Measurements from ENCODE around the gene ADAMTSL1. TPM values are rescaled to one million over a fixed set of nuclear protein-coding genes. Genes with fewer than 3 reads are reported as not detected.

Gene ADAMTSL1
- total RNA-seq, 1 donor from 2014 or later, result not detected

DNA sequence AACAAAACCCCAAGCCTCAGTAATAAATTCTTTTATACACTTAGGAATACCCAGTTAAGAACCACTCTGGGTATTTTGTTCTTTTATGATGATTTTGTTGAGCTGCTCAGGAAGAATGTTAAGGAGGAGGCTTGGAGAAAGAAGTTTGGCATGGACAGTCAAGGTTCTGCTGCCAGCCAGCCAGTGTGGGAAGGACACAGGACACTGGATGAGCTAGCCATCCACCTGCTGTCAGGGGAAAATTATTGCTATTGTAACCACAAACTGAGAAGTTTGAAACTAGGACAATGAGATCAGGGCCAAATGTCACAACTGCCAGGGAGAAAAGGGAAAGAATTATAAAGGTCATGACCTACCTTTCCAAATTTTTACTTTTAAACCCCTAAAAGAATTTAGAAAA is 25.9 kb upstream of the ADAMTSL1 start:
- Mint-ChIP-seq H3K4me3 (ENCODE audit: low read depth) (no peak overlapping the region), H3K9me3 (no peaks in the 10 kb centered on the region), H3K36me3 (ENCODE audit: low read depth) (no peaks in the 10 kb centered on the region), H3K4me1 (ENCODE audit: low read depth) (no peaks in the 10 kb centered on the region), H3K27me3 (ENCODE audit: low read depth) (no peaks in the 10 kb centered on the region), H3K27ac (no peak overlapping the region)
- intact Hi-C loops (cut with micrococcal nuclease), result loop anchor here (5.0 to 10.0 kb wide), 2 partner anchors 579 to 1007 kb away; no protein-coding TSS in a partner anchor
- DNase-seq (ENCODE audit: low spot score), result no peak

DNA sequence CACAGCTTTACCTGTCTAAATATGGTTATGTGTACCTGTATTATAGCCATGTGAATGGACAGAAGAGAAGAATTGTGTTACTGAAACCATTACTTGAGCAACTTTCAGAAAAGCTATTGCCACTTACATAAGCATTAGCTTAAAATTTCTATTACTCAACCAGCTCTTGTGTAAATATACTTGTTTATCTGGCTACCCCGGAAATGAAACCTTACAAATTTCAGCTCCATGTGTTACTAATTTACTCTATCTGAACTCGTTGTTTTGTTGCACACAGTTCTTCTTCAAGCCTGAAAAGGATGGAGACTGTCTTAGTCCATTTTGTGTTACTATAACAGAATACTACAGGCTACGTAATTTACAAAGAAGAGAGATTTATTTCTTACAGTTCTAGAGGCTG is 22.5 kb upstream of the ADAMTSL1 start:
- Mint-ChIP-seq H3K36me3 (ENCODE audit: low read depth) (no peaks in the 10 kb centered on the region), H3K9me3 (no peaks in the 10 kb centered on the region), H3K27ac (no peak overlapping the region), H3K4me1 (ENCODE audit: low read depth) (no peaks in the 10 kb centered on the region), H3K27me3 (ENCODE audit: low read depth) (no peaks in the 10 kb centered on the region), H3K4me3 (ENCODE audit: low read depth) (no peak overlapping the region)
- DNase-seq (ENCODE audit: low spot score), result no peak
- intact Hi-C loops (cut with micrococcal nuclease), result no loop called here

DNA sequence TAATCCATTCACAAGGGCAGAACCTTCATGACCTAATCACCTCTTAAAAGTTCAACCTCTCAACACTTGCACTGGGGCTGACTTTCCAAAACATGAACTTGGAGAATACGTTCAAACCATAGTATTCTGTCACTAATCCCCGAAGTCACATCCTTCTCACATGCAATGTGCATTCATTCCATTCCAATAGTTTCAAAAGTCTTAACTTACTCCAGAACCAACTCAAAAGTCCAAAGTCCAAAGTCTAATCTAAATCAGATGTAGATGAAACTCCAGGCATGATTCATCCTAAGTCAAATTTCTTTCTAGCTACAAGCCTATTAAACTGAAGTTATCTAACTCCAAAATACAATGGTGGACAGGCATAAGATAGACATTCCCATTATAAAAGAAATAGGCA is 21.7 kb upstream of the ADAMTSL1 start:
- Mint-ChIP-seq H3K27ac (no peak overlapping the region), H3K9me3 (no peaks in the 10 kb centered on the region), H3K4me1 (ENCODE audit: low read depth) (no peaks in the 10 kb centered on the region), H3K27me3 (ENCODE audit: low read depth) (no peaks in the 10 kb centered on the region), H3K36me3 (ENCODE audit: low read depth) (no peaks in the 10 kb centered on the region), H3K4me3 (ENCODE audit: low read depth) (no peak overlapping the region)
- intact Hi-C loops (cut with micrococcal nuclease), result no loop called here
- no peak for DNase-seq (ENCODE audit: low spot score)

GRCh38 chr9:18456624-18457237 is 17.2 kb upstream of the ADAMTSL1 start:
- no peaks in the 10 kb centered on the region for H3K9me3 Mint-ChIP-seq
- DNase-seq (ENCODE audit: low spot score), result no peak
- no peaks in the 10 kb centered on the region for H3K27me3 Mint-ChIP-seq (ENCODE audit: low read depth)
- H3K4me3 Mint-ChIP-seq (ENCODE audit: low read depth), result no peak overlapping the region
- intact Hi-C loops (cut with micrococcal nuclease), result no loop called here
- no peaks in the 10 kb centered on the region for H3K36me3 Mint-ChIP-seq (ENCODE audit: low read depth)
- H3K4me1 Mint-ChIP-seq (ENCODE audit: low read depth), result no peaks in the 10 kb centered on the region
- H3K27ac Mint-ChIP-seq, result no peak overlapping the region

GRCh38 chr9:18457510-18457909 is 16.4 kb upstream of the ADAMTSL1 start:
- Mint-ChIP-seq H3K9me3 (no peaks in the 10 kb centered on the region), H3K4me3 (ENCODE audit: low read depth) (no peak overlapping the region), H3K27me3 (ENCODE audit: low read depth) (no peaks in the 10 kb centered on the region), H3K27ac (no peak overlapping the region), H3K36me3 (ENCODE audit: low read depth) (no peaks in the 10 kb centered on the region), H3K4me1 (ENCODE audit: low read depth) (no peaks in the 10 kb centered on the region)
- DNase-seq (ENCODE audit: low spot score), result no peak
- intact Hi-C loops (cut with micrococcal nuclease), result no loop called here

DNA sequence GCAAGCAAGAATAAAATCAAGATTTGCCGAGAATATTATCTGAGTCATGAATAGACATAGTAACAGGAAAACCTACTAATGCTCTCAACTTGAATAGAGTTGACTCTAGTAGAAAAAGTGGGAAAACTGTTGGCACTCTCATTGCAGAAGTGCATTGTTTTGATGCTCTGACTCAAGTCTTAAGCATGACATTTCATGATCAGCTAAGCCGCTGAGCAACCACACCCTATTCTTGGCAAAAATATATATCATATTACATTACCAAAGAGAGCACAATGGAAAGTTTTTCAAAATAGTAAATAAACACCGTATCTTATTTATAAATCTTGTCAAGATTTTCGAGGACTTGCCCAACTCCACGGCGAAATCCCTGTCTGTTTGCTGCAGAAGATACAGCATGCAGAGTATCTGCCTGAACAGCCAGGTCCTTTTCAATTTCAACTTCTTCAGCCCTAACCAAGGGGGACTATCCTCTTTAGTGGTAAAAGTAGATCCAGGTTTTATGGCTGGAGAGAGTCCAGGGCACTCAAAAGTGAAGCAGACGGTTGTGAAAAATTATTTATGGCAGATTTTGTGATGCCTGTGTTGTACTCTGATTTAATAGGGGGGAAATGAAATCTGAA is 13.9 kb upstream of the ADAMTSL1 start:
- H3K9me3 Mint-ChIP-seq, result no peaks in the 10 kb centered on the region
- no peak for DNase-seq (ENCODE audit: low spot score)
- no peaks in the 10 kb centered on the region for H3K27me3 Mint-ChIP-seq (ENCODE audit: low read depth)
- intact Hi-C loops (cut with micrococcal nuclease), result no loop called here
- no peak overlapping the region for H3K27ac Mint-ChIP-seq
- no peaks in the 10 kb centered on the region for H3K36me3 Mint-ChIP-seq (ENCODE audit: low read depth)
- H3K4me3 Mint-ChIP-seq (ENCODE audit: low read depth), result no peak overlapping the region
- no peaks in the 10 kb centered on the region for H3K4me1 Mint-ChIP-seq (ENCODE audit: low read depth)

GRCh38 chr9:18461496-18461895 is 12.5 kb upstream of the ADAMTSL1 start:
- intact Hi-C loops (cut with micrococcal nuclease), result no loop called here
- DNase-seq (ENCODE audit: low spot score), result no peak
- no peaks in the 10 kb centered on the region for H3K27me3 Mint-ChIP-seq (ENCODE audit: low read depth)
- H3K4me1 Mint-ChIP-seq (ENCODE audit: low read depth), result no peaks in the 10 kb centered on the region
- no peak overlapping the region for H3K4me3 Mint-ChIP-seq (ENCODE audit: low read depth)
- no peaks in the 10 kb centered on the region for H3K36me3 Mint-ChIP-seq (ENCODE audit: low read depth)
- no peaks in the 10 kb centered on the region for H3K9me3 Mint-ChIP-seq
- no peak overlapping the region for H3K27ac Mint-ChIP-seq

GRCh38 chr9:18463991-18464390 is 10.0 kb upstream of the ADAMTSL1 start:
- no peak for DNase-seq (ENCODE audit: low spot score)
- Mint-ChIP-seq H3K27ac (no peak overlapping the region), H3K36me3 (ENCODE audit: low read depth) (no peaks in the 10 kb centered on the region), H3K4me1 (ENCODE audit: low read depth) (no peaks in the 10 kb centered on the region), H3K27me3 (ENCODE audit: low read depth) (no peaks in the 10 kb centered on the region), H3K9me3 (no peaks in the 10 kb centered on the region), H3K4me3 (ENCODE audit: low read depth) (no peak overlapping the region)
- intact Hi-C loops (cut with micrococcal nuclease), result no loop called here

GRCh38 chr9:18466101-18466500 is 7.9 kb upstream of the ADAMTSL1 start:
- no peak overlapping the region for H3K27ac Mint-ChIP-seq
- intact Hi-C loops (cut with micrococcal nuclease), result no loop called here
- no peaks in the 10 kb centered on the region for H3K9me3 Mint-ChIP-seq
- no peaks in the 10 kb centered on the region for H3K4me1 Mint-ChIP-seq (ENCODE audit: low read depth)
- DNase-seq (ENCODE audit: low spot score), result no peak
- H3K4me3 Mint-ChIP-seq (ENCODE audit: low read depth), result no peak overlapping the region
- no peaks in the 10 kb centered on the region for H3K27me3 Mint-ChIP-seq (ENCODE audit: low read depth)
- no peaks in the 10 kb centered on the region for H3K36me3 Mint-ChIP-seq (ENCODE audit: low read depth)

GRCh38 chr9:18467696-18468095 is 6.3 kb upstream of the ADAMTSL1 start:
- no peaks in the 10 kb centered on the region for H3K36me3 Mint-ChIP-seq (ENCODE audit: low read depth)
- no peak overlapping the region for H3K27ac Mint-ChIP-seq
- no peak for DNase-seq (ENCODE audit: low spot score)
- H3K4me3 Mint-ChIP-seq (ENCODE audit: low read depth), result no peak overlapping the region
- no peaks in the 10 kb centered on the region for H3K27me3 Mint-ChIP-seq (ENCODE audit: low read depth)
- H3K9me3 Mint-ChIP-seq, result no peaks in the 10 kb centered on the region
- no peaks in the 10 kb centered on the region for H3K4me1 Mint-ChIP-seq (ENCODE audit: low read depth)
- intact Hi-C loops (cut with micrococcal nuclease), result no loop called here

- Mint-ChIP-seq H3K36me3 (ENCODE audit: low read depth) (no peaks in the 10 kb centered on the region), H3K9me3 (no peaks in the 10 kb centered on the region), H3K27me3 (ENCODE audit: low read depth) (peaks cover 5% of the 10 kb centered on the region), H3K4me3 (ENCODE audit: low read depth) (no peak overlapping the region), H3K27ac (no peak overlapping the region), H3K4me1 (ENCODE audit: low read depth) (no peaks in the 10 kb centered on the region)
- DNase-seq (ENCODE audit: low spot score), result no peak
- intact Hi-C loops (cut with micrococcal nuclease), result no loop called here
These were observed 1.5 kb upstream of the ADAMTSL1 start for GRCh38 chr9:18472435-18472834.

DNA sequence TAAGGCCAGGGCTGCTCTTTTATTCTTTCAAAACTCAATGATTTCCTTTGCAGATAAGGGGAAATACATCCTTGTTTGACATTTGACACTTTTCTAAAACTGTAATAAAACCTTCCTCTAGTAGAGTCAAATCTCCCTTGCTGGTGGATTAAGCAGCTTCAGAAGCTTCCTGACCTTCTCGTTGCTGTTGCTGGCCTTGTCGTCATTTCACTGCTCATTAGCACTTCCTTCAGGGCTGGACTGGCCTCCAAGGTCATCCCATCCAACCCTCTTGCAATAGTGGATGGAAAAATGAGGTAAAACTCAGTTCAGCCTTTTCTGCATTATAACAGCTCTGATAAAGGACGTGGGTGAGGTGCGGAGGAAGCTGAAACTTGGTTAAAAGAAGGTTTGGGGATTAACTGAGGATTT is 1.1 kb upstream of the ADAMTSL1 start:
- H3K9me3 Mint-ChIP-seq, result no peaks in the 10 kb centered on the region

DNA sequence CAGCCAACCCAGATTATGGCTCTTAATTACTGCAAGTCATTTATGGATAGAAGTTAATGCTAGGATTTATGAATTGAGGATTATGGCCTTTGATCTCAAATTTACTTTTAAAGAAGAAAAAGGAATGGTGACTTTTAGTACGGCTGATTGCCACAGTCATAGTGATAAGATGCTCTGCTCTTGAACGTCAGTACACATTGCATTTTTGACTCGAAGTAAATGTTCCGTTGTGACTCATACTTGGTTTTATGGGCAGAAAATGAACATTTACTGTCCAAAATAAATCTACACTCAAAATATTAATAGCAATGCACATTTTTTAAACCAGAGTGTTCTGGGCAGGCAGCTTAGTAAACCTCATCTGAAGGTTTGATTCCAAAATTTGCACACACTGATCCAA is 830 bp downstream of the ADAMTSL1 start:
- H3K4me3 Mint-ChIP-seq (ENCODE audit: low read depth), result no peak overlapping the region
- no peaks in the 10 kb centered on the region for H3K36me3 Mint-ChIP-seq (ENCODE audit: low read depth)
- peaks cover 5% of the 10 kb centered on the region for H3K27me3 Mint-ChIP-seq (ENCODE audit: low read depth)
- DNase-seq (ENCODE audit: low spot score), result no peak
- H3K27ac Mint-ChIP-seq, result no peak overlapping the region
- H3K4me1 Mint-ChIP-seq (ENCODE audit: low read depth), result no peaks in the 10 kb centered on the region
- H3K9me3 Mint-ChIP-seq, result no peaks in the 10 kb centered on the region
- intact Hi-C loops (cut with micrococcal nuclease), result no loop called here

More for the DNA sequence above, 1.1 kb upstream of the ADAMTSL1 start:
- no peak for DNase-seq (ENCODE audit: low spot score)
- no peak overlapping the region for H3K4me3 Mint-ChIP-seq (ENCODE audit: low read depth)
- no peaks in the 10 kb centered on the region for H3K36me3 Mint-ChIP-seq (ENCODE audit: low read depth)
- no peak overlapping the region for H3K27ac Mint-ChIP-seq
- H3K27me3 Mint-ChIP-seq (ENCODE audit: low read depth), result peaks cover 5% of the 10 kb centered on the region
- intact Hi-C loops (cut with micrococcal nuclease), result no loop called here
- no peaks in the 10 kb centered on the region for H3K4me1 Mint-ChIP-seq (ENCODE audit: low read depth)
